GM23248 (cell line): Measurements from ENCODE around the gene PHKG2.

Source experiments
- EZH2 ChIP-seq: fragments of 200-600 bp; sonication (generic); IDR thresholded peaks from 2 replicates; pipeline ENCODE4 v1.6.1; 2018; ENCODE audit warnings: antibody characterized with exemption, mild to moderate bottlenecking; ENCODE audit not compliant: insufficient read depth, poor library complexity, severe bottlenecking
- EZH2phosphoT487 ChIP-seq: fragments of 200-600 bp; sonication (generic); IDR thresholded peaks from 2 replicates; pipeline ENCODE4 v1.6.1; 2018; ENCODE audit warnings: antibody characterized with exemption, moderate library complexity, mild to moderate bottlenecking, low read depth; ENCODE audit not compliant: insufficient read depth

- TF ChIP-seq EZH2phosphoT487, result no peak
- no peak for TF ChIP-seq EZH2
Observed at GRCh38 chr16:30784215-30784614, 36.0 kb downstream of the PHKG2 start.
